HEK293 (cell line): ENCODE results near the gene HSPB6.

ENCODE experiments used
- BCL11B ChIP-seq: fragments of 450-650 bp; formaldehyde crosslinking; IDR thresholded peaks from 2 replicates; pipeline ENCODE4 v1.5.1; 2016; ENCODE audit warnings: low read depth, missing biosample characterization, missing genetic modification characterization
- CTCF ChIP-seq: fragments of 450-650 bp; formaldehyde crosslinking; IDR thresholded peaks from 2 replicates; pipeline ENCODE4 v1.5.1; 2016; ENCODE audit warnings: missing biosample characterization, missing genetic modification characterization
- GLI2 ChIP-seq: fragments of 450-650 bp; formaldehyde crosslinking; IDR thresholded peaks from 2 replicates; pipeline ENCODE4; 2017; ENCODE audit warnings: missing biosample characterization, missing genetic modification characterization, low read depth, borderline replicate concordance
- INSM2 ChIP-seq: fragments of 450-650 bp; formaldehyde crosslinking; IDR thresholded peaks from 2 replicates; pipeline ENCODE4 v1.5.1; 2016; ENCODE audit warnings: missing biosample characterization, missing genetic modification characterization
- KLF8 ChIP-seq: fragments of 450-650 bp; formaldehyde crosslinking; IDR thresholded peaks from 2 replicates; pipeline ENCODE4 v1.5.1; 2016; ENCODE audit warnings: missing biosample characterization, missing genetic modification characterization
- KLF9 ChIP-seq: fragments of 450-650 bp; formaldehyde crosslinking; IDR thresholded peaks from 2 replicates; pipeline ENCODE4 v1.5.1; 2016; ENCODE audit warnings: missing biosample characterization, missing genetic modification characterization, low read depth
- PRDM10 ChIP-seq: fragments of 450-650 bp; formaldehyde crosslinking; IDR thresholded peaks from 2 replicates; pipeline ENCODE4 v1.5.1; 2016; ENCODE audit warnings: missing biosample characterization, missing genetic modification characterization
- ZBTB10 ChIP-seq: fragments of 450-650 bp; formaldehyde crosslinking; IDR thresholded peaks from 2 replicates; pipeline ENCODE4 v1.5.1; 2016; ENCODE audit warnings: missing biosample characterization, missing genetic modification characterization
- ZBTB7A ChIP-seq: fragments of 450-650 bp; formaldehyde crosslinking; IDR thresholded peaks from 2 replicates; pipeline ENCODE4 v1.5.1; 2016; ENCODE audit warnings: low read depth, missing biosample characterization, missing genetic modification characterization
- ZEB2 ChIP-seq: fragments of 450-650 bp; formaldehyde crosslinking; IDR thresholded peaks from 2 replicates; pipeline ENCODE4 v1.5.1; 2016; ENCODE audit warnings: missing biosample characterization, missing genetic modification characterization
- ZFP41 ChIP-seq: fragments of 450-650 bp; formaldehyde crosslinking; IDR thresholded peaks from 2 replicates; pipeline ENCODE4 v1.5.1; 2016; ENCODE audit warnings: missing biosample characterization, missing genetic modification characterization, borderline replicate concordance
- ZNF280C ChIP-seq: fragments of 450-650 bp; formaldehyde crosslinking; IDR thresholded peaks from 2 replicates; pipeline ENCODE4 v1.5.1; 2016; ENCODE audit warnings: missing biosample characterization, missing genetic modification characterization
- ZNF292 ChIP-seq: fragments of 450-650 bp; formaldehyde crosslinking; IDR thresholded peaks from 2 replicates; pipeline ENCODE4 v1.5.1; 2016; ENCODE audit warnings: low read depth, missing biosample characterization, missing genetic modification characterization, borderline replicate concordance
- ZNF311 ChIP-seq: fragments of 450-650 bp; formaldehyde crosslinking; IDR thresholded peaks from 2 replicates; pipeline ENCODE4 v1.5.1; 2017; ENCODE audit warnings: missing biosample characterization, missing genetic modification characterization, borderline replicate concordance
- ZNF354C ChIP-seq: fragments of 450-650 bp; formaldehyde crosslinking; IDR thresholded peaks from 2 replicates; pipeline ENCODE4 v1.5.1; 2016; ENCODE audit warnings: missing biosample characterization, missing genetic modification characterization, low read depth, borderline replicate concordance
- ZNF404 ChIP-seq: fragments of 450-650 bp; formaldehyde crosslinking; IDR thresholded peaks from 2 replicates; pipeline ENCODE4 v1.5.1; 2017; ENCODE audit warnings: missing biosample characterization, missing genetic modification characterization
- ZNF585B ChIP-seq: fragments of 450-650 bp; formaldehyde crosslinking; IDR thresholded peaks from 2 replicates; pipeline ENCODE4 v1.5.1; 2016; ENCODE audit warnings: missing biosample characterization, missing genetic modification characterization
- ZNF707 ChIP-seq: fragments of 450-650 bp; formaldehyde crosslinking; IDR thresholded peaks from 2 replicates; pipeline ENCODE4 v1.5.1; 2016; ENCODE audit warnings: missing biosample characterization, missing genetic modification characterization
- ZNF791 ChIP-seq: fragments of 450-650 bp; formaldehyde crosslinking; IDR thresholded peaks from 2 replicates; pipeline ENCODE4 v1.5.1; 2016; ENCODE audit warnings: missing biosample characterization, missing genetic modification characterization
- ZNF792 ChIP-seq: fragments of 450-650 bp; formaldehyde crosslinking; IDR thresholded peaks from 2 replicates; pipeline ENCODE4 v1.5.1; 2016; ENCODE audit warnings: missing biosample characterization, missing genetic modification characterization
- ZNF837 ChIP-seq: fragments of 450-650 bp; formaldehyde crosslinking; IDR thresholded peaks from 2 replicates; pipeline ENCODE4 v1.5.1; 2016; ENCODE audit warnings: missing biosample characterization, missing genetic modification characterization
- ZSCAN18 ChIP-seq: fragments of 450-650 bp; formaldehyde crosslinking; IDR thresholded peaks from 2 replicates; pipeline ENCODE4 v1.5.1; 2016; ENCODE audit warnings: missing biosample characterization, missing genetic modification characterization
- ZSCAN4 ChIP-seq: fragments of 450-650 bp; formaldehyde crosslinking; IDR thresholded peaks from 2 replicates; pipeline ENCODE4 v1.5.1; 2017; ENCODE audit warnings: missing biosample characterization, missing genetic modification characterization

Gene HSPB6

GRCh38 chr19:35716801-35717664, 39.8 kb downstream of the HSPB6 start (continued):
- TF ChIP-seq ZBTB10 (tag by site-specific recombination) (peak; percentile 98), CTCF (tag by site-specific recombination) (peak; percentile 100), KLF9 (tag by site-specific recombination) (peak; percentile 99), BCL11B (tag by site-specific recombination) (peak; percentile 79), ZNF585B (tag by site-specific recombination) (no peak), ZNF792 (tag by site-specific recombination) (peak; percentile 86), ZSCAN18 (peak; percentile 85; the same call in 1 of the 2 replicates), GLI2 (no peak; the same call in 1 of the 2 replicates), ZNF311 (tag by site-specific recombination) (no peak), PRDM10 (tag by site-specific recombination) (peak; percentile 96), INSM2 (tag by site-specific recombination) (peak; percentile 48), ZBTB7A (tag by site-specific recombination) (peak; percentile 100), ZEB2 (tag by site-specific recombination) (peak; percentile 98), ZNF280C (tag by site-specific recombination) (no peak), ZSCAN4 (no peak), ZNF404 (no peak), ZNF791 (tag by site-specific recombination) (no peak), ZNF292 (tag by site-specific recombination) (no peak), ZNF707 (tag by site-specific recombination) (no peak; the same call in 1 of the 2 replicates), ZNF354C (tag by site-specific recombination) (no peak), ZNF837 (no peak), ZFP41 (0 out of 2 replicates have a peak, but pooled peaks have one; percentile 20), KLF8 (tag by site-specific recombination) (peak; percentile 96)
